CD4-positive, alpha-beta T cell treated with Interleukin-10 for 1 hour (primary cell): ENCODE measurements around the gene KIF27.
"Not testable (repeated sequence)": the region's sequence is repeated elsewhere in the genome, so short reads cannot be mapped to it uniquely, and the experiment has no call there.

Experiments used
- DNase-seq: peaks from one replicate; pipeline ENCODE4 v3.0.0-alpha.2; 2020

Gene KIF27

GRCh38 chr9:83920927-83921707, at the start of gene KIF27:
Gene KIF27 (minus strand): TSS chr9:83921432. CDS start chr9:83915591, 5,841 bp downstream.
- peak; percentile 96 for DNase-seq

DNA sequence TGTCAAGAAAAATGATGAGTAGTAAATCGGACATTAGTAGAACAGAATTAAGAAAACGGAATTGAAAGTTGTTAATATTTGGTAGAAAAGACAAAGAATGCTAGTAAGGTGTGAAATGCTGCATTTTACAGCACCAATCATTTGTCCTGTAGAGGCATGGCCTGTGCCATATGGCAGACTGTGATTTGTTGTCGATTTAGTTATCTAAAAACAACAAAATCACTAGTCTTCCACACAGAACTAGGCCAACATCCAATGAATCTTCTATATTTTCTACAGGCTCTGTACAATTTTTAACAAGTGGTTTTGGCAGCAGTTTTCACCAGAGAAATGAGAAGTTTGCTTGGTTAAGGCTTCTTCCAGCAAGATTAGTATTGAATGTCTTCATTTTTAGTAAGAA, 48.4 kb upstream of the KIF27 start:
- DNase-seq, result no peak

GRCh38 chr9:83967073-83967472, 45.8 kb upstream of the KIF27 start:
- no peak for DNase-seq

DNA sequence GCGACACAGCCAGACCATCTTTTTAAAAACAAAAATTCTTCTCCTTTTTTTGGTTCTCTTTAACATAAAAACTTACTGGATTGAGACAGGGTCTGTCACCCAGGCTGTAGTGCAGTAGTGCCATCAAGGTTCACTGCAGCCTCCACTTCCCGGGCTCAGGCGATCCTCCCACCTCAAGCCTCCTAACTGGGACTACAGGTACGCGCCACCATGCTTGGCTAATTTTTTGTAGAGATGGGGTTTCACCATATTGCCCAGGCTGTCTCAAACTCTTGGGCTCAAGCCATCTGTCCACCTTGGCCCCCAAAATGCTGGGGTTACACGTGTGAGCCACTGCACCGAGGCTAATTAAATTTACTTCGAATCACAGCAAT, 45.0 kb upstream of the KIF27 start:
- no peak for DNase-seq

- DNase-seq, result no peak
Observed at GRCh38 chr9:83965350-83966208, 44.3 kb upstream of the KIF27 start.

GRCh38 chr9:83964973-83965349, 43.7 kb upstream of the KIF27 start:
- DNase-seq, result no peak

GRCh38 chr9:83962165-83962564, 40.9 kb upstream of the KIF27 start:
- no peak for DNase-seq

- DNase-seq, result no peak
Observed at GRCh38 chr9:83960991-83961390, 39.8 kb upstream of the KIF27 start.

DNA sequence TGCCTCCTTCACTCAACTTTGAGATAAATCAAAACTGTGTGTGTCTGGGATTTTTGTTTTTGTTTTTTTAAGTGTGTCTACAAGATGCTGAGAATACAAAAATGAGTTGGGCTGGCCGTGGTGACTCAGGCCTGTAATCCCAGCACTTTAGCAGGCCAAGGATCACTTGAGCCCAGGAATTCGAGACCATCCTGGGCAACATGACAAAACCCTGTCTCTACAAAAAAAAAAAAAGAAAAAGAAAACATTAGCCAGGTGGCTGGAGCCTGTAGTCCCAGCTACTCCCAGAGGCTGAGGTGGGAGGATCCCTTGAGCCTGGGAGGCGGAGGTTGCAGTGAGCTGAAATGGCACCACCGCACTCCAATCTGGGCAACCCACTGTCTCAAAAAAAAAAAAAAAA, 37.8 kb upstream of the KIF27 start:
- no peak for DNase-seq

- no peak for DNase-seq
Observed at GRCh38 chr9:83957248-83957513, 35.9 kb upstream of the KIF27 start.

- DNase-seq, result peak; percentile 58
Observed at GRCh38 chr9:83956436-83957247, 35.4 kb upstream of the KIF27 start.

DNA sequence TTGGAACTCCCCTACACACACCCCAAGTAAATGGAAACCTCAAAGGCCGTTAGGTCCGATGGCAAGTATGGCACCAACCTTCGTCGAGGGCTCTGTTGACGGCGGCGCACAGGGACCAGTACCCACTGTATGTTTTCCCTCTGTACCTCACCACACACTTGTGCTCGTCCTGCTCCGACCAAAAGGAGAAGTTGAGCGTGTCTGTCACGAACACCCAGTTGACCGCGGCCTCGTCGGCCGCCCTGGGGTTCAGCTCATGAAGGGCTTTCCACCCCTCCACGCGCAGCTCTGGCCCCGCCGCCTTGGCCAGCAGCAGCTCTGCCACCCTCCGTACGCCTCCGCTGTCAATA, 34.8 kb upstream of the KIF27 start:
- peak; percentile 29 for DNase-seq

DNA sequence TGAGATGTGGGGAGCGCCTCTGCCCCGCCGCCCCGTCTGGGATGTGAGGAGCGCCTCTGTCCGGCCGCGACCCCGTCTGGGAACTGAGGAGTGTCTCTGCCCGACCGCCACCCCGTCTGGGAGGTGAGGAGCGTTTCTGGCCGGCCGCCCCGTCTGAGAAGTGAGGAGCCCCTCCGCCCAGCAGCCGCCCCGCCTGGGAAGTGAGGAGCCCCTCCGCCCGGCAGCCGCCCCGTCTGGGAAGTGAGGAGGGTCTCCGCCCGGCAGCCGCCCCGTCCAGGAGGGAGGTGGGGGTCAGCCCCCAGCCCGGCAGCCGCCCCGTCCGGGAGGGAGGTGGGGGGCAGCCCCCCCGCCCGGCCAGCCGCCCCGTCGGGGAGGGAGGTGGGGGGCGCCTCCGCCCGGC, 26.9 kb upstream of the KIF27 start:
- not testable (repeated sequence) for DNase-seq

DNA sequence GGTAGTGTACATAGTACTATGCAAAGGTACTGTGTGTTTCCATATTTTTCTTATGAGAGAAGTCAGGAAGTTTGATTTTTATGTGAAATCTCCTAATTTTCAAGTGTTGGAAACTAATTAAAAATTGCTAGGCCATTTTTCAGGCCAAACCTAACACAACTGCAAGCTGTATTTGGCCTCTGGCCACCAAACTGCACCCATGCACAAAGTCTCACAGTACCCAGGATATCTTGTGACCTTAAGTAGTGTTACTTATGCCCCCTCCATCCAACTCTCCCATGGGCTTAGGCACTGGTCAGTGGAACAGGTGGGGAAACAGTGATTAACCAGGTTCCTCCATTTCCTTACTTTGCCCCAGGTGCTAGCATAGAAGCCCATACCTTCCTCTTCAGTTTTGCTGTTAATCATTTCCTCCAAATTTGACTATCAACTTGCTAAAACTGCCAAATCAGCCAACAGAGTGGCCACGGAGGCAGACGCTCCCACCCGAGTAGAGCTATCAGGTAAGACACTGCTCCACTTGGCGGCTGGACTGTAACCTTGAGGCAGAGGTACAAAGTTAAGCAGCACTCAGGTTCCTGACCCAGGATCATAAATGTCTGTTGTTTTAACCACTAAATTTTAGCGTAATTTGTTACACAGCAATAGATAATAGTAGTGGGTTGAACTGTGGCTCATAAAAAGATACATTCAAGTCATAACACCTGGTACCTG, 19.5 kb upstream of the KIF27 start:
- no peak for DNase-seq

DNA sequence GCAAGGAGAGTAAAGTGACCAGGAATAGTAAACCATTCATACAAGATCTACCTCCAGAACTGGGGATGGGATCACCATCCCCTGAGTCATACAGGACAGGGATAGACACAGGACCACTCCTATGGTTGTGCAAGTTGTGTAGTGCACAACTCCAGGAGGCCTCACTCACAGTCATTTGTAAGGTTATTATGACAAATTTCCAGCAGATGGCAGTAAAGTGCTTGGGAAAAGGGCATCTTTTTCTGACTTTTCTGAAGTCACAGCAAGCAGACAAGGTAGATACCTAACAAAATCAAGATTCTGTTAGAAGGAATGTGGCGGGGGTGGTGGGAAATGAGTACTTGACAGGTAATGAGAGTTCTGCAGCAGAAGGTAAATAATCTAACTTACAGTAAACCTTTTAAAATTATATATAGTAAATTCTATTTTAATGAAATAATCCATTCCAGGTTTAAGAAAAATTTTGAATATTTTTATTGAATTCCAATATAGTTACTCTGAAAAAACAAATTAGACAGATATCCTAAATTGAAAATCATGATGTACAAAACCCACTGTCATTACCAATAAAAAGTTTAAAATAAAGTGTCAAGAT, 16.7 kb upstream of the KIF27 start:
- peak; percentile 82 for DNase-seq

DNA sequence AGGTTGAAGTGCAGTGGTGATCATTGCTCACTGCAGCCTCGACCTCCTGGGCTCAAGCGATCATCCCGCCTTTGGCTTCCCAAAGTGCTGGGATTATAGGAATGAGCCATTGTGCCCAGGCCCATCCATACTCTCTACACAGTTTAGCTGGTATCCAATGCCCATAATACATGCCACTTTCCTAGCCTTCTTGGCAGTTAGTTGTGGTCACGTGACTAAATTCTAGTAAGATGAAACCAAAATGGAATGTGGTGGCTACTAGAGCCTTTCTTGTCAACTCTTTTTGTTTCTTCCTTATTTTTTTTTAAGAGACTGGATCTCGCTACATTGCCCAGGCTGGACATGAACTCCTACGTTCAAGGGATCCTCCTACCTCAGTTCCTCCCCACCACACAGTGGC, 15.3 kb upstream of the KIF27 start:
- no peak for DNase-seq

DNA sequence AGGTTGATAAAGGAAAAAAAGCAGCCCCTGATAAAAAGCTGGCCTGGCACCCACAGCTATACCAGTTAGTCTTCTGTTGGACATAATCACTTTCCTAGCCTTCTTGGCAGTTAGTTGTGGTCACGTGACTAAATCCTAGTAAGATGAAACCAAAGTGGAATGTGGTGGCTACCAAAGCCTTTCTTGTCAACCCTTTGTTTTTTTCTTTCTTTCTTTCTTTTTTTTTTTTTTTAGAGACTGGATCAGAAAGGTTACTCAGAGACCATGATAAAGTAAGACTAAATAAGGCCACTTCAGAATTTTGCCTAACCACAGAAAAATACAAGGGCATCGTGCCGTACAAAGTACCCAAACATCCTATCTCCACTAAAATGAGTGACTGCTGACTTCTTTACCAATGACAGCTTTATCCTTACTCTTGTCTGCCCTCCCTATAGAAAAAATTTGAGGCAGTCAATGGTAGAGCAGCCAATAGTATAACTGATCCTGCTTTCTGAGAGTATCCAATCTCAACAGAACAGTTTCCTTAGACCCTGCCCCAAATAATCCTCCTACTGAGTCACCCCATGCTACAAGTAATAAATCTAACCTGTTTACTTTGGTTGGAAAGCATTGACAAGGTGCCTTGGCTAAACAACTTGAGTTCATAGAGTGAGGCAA, 14.2 kb upstream of the KIF27 start:
- DNase-seq, result no peak

DNA sequence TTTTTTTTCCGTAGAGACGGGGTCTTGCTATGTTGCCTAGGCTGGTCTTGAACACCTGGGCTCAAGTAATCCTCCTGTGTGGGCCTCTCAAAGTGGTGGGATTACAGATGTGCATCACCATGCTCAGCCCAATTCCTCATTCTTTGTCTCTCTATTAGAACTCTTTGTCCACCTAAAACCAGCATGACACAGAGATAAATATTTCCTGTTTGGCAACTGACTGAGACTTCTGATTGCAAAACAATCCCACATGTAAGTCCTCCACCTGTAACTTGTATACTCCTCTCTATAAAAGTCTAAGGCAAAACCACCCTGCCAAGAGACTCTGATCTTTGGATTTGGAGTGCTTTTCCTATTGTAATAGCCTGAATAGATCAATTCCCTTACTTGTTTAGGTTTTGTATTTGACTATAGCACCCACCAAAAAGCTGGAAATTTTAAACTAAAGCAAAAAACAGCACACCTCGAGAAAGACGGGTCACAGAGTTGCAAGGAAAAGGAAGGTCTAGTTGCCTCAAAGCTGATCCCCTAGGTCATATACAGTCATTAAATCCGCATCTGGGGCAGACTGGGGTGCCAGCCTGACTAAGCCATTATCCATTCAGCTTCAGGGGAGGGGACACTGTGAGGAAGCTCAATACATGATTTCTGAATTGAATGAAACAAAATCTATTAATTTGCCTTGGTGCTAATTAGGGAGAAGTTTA, 13.5 kb upstream of the KIF27 start:
- DNase-seq, result no peak

GRCh38 chr9:83933790-83934189, 12.6 kb upstream of the KIF27 start:
- DNase-seq, result no peak

- DNase-seq, result no peak
Observed at GRCh38 chr9:83932851-83933250, 11.6 kb upstream of the KIF27 start.

GRCh38 chr9:83932011-83932410, 10.8 kb upstream of the KIF27 start:
- no peak for DNase-seq

- no peak for DNase-seq
Observed at GRCh38 chr9:83930881-83931280, 9.6 kb upstream of the KIF27 start.
